HK-2 (cell line): ENCODE measurements around the gene DKK3.
A peak's percentile ranks its signal among the peaks of the same experiment; 100 is the strongest.
"Not testable (repeated sequence)": the region's sequence is repeated elsewhere in the genome, so short reads cannot be mapped to it uniquely, and the experiment has no call there.

Experiments used
- DNase-seq: peaks from one replicate; pipeline ENCODE4 v3.0.0-alpha.2; 2018; ENCODE audit not compliant: unreplicated experiment

DKK3 gene

DNA sequence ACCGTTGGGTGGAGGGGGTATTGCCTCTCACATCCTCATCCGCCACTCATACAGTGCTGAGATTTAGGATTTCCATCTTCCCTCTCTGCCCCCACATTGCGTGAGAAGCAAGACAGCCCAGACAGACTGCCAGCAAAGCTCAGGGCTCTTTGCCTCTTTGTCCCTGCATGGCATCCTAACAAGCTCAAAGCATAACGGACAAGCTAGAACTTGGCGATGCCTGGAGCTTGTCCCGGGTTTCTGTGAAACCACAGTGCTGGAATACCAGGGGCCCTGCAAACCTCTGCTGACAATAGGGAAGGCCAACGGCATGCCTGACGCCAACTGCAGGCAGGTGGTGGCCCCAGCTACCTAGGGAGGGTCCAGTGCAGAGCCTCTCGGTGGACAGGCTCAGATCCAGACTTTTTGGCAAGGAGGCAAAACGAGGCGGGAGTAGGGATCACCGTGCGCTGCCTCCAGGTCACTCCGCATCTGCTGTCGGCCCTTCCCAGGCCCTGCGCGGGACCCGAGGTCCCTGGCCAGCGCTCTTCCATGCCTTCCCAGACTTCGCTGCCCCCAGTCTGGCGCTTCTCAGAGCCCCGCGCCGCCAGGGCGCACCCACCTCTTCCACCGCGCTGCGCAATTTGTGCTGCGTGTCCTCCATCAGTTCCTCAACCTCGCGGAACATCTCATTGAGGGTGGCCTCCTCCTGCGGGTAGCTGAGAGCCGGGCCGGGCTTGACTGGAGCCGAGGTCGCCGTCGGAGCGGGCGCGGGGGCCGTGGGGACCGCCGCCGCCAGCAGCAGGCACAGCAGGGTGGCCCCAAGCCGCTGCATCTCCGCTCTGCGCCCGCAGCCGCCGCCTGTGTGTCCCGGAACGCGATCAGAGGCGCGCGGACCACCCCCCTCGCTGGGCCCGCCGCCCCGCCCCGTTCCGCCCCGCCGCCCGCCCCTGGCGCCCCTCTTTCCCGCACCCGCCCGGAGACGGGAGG, at the start of gene DKK3:
Gene DKK3, minus strand, starts transcription at position 858 of the 969 bp plus-strand sequence. Its CDS starts 44 bp downstream, at position 814.
- DNase-seq, result no peak

DNA sequence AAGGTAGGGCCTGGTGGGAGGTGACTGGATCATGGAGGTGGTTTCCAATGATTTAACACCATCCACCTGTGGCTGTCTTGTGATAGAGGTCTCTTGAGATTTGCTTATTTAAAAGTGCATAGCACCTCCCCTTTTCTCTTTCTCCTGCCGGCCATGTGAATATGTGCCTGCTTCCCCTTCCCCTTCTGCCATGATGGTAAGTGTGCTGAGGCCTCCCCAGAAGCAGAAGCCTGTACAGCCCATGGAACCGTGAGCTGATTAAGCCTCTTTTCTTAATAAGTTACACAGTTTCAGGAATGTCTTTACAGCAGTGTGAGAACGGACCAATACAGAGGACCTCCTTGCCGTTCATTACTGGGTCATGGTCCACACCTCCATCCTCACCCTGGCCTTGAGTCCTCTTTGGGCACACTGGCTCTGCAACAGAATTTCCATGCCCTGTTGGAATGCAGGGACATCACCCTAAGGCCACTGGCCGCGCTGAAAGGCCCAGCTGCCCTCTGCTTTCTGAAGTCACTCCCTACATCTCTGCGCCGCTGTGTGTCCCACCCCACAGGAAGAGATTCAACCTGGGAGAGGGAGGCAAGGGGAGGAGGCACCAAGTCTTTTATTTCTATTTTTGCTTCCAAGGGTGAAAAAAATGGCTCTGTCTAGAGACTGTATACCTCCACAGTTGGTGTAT, 49.0 kb upstream of the DKK3 start:
- no peak for DNase-seq

DNA sequence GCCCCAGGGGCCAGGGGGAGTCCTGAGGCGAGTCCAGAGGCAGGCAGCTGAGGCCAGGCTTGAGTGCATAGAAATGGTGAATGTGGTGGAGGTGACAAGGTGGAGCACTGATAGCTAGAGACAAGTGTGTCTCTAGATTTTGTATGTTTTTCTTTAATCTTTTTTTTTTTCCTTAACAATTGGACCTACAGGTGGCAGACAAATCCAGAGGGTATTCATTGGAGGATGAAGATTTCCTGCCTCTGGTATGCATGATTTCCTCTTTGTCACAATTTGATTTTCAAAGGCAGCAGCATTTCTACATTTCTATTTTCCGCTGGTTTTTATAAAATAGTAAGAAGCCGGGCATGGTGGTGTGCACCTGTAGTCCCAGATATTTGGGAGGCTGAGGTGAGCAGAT, 47.7 kb upstream of the DKK3 start:
- no peak for DNase-seq

DNA sequence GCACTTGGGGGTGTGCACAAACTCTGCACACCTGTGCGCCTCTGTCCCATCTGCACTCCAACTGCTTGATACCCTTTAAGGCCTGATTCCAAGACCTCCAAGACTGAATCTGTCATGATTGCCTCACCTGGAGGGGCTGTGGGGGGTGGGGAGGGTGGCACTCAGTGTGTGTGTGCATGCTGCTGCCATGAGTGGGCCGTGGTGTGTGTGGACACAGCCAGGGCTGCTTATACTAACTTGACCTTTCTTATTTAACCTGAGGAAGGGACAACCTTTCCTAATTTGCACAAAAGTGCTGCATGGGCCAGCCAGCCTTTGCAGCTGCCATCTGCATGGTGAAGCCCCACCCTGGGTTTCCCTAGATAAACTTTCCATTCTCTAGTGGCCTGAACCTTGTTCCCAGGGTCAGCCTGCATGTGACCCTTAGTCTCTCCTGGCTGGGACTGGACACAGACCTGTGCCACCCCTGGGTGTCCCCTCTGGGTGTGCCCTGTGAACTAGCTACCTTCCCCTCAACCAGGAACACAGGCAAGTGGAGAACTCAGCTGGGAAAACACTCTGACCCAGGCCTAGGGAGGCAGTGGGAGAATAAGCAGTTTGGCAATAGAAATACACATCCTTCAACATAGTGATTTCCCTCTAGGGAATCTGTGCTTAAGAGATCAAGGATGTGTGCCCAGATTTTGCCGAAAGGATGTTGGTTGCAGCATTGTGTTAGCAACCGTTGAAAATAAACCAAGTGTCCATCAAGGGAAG, 45.4 kb upstream of the DKK3 start:
- DNase-seq, result no peak

DNA sequence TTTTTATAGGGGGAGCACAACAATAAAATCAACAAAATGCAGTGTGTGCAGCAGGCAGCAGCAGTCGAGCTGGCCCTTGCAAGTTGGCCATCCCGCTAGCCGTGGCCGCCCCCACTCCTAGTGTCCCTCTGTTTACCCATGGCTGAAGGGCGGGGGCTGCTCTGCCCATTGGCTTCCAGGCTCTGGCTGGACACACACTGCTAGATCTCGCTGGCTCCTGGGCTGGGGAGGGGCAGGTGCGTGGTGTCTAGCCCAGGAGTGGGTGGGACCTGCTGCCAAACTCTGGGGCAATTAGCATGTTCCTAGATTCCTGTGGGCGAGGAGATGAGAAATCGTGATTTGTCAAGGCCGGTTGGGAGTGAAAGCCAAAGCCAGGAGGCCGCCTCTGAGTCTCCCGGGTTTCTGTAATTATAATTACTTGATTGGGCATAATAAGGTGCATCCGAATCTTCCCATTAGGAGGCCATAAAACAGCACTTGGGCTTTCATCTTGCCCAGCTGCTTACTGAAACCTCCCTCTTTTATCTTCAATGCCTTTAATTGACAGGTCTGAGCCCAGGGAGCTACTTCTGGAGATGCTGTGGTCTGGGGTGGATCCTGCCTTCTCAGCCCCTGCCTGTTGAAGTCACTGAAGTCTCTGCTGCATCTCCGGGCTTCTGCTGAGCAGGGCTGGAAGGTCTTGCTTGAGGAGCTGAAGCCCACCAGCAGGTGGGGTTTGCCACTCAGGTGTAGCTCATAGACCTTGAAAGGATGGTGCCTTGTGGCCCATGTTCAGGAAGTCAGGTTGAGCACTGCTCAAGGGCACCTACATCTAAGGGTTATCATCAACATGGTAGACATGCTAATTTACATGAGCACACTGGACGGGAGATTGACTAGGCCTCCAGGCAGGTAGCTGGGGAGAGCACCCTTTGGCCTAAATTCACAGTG, 44.5 kb upstream of the DKK3 start:
- DNase-seq, result no peak

DNA sequence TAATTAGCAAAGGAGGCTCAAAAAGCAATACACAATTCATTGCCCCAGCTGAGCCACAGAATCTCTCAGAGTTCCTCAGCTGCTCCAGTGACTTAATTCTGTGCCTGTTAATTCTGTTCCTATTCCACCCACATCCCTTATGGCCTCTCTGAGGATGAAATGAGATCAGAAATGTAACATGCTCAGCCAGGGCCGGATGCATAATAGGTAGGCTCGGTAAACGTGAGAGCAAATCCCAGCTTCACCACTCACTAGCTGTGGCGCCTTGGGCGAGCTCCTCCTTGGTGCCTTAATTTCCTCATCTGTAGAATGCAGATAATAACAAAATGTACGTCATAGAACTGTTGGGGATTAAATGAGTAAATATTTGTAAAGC, 42.8 kb upstream of the DKK3 start:
- no peak for DNase-seq

DNA sequence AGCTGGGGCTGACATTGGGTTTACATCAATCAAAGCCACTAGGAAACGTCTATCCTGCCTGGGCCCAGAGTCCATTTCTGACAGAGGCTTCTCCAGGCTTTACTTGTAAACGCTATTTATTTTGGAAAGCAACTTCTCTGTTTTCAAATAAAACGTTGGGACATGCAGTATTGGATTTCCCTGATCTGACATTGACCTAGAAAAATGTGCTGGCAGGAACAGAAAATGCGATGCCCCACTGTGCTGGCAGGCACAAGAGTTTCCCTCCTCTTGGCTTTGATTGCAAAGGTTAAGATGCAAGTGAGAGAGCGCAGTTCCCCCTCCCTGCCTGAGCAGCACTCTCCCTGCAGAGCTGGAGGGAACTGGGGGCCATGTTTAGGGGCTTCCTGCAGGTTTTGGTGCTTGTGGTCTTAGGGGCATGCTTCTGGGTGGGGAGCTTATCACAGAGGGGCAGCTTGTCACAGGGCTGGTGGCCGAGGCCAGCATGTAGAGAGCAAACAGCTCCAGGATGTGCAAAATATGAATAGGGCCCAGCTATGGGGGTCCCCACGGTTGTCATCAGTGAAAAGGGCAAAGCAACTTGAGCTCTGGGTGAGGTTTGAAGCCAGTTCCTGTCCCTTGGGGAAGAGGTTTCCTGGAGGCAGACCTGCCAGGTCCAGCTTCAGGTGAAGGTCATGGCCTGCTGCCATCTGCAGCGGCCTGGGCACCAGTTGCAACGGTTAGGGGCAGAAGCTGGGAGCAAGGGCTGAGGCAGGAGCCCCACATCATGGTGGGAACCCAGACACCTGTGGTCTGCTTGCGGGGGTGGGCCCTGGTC, 42.3 kb upstream of the DKK3 start:
- DNase-seq, result no peak

DNA sequence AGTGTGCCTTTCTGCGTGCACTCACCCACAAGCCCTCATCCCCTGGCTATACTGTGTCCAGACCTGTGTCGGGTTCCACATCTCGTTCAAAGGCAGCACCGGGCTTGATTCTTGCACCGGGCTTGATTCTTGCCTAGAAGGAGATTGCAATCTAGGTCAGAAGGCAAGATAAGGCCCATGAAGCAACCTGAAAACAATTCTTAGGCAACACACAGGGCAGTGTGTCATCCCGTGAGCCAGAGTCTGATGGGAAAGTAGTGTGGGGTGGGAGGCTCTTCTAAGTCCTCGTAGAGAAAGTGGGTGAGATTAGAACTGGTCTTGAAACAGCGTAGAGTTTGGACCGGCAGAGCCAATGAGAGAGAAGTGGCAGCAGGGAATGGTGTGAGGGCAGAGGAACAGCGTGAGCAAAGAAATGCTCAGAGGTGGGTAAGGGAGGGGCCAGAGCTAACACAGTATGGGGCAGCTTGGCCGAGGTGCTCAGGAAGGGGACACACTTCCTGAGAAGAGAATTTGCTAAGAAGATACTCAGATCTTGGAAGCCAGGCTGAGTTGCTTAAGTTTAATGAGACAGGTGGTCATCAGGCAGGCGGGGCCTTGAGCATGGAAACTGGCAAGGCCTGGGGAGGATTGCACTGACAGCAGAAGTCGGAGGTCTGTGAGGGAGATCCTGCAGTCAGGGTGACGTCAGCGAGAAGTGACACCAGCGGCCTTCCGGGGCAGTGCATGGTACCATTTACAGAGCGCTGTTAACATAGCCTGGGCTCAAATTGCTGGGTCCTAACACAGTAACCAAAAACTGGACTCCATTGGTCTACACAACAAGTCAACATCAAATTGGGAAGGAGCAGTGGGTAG, 40.7 kb upstream of the DKK3 start:
- no peak for DNase-seq

DNA sequence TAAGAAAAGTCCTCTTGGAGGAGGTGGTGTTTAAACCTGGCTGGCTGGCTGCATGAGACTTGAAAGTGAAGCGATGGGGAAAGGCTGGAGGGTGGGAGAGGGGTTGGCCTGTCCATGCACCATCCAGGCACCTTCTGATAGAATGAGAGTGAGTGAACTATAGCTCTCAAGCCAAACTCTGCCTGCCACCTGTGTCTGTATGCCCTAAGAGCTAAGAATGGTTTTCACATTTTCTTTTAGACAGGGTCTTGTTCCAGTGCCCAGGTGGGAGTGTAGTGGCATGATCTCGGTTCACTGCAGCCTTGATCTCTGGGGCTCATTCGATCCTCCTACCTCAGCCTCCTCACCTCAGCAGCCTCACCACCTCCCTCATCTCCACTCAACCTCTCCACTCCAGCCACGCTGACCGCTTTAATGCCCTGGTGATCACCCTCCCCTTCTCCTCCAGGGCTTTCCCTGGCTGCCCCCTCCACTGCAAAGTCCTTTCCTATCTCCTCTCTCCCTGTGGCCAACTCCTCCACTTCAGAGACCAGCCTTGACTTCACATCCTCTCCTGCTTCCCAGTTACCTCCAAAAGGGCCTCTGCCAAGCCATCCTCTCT, 38.3 kb upstream of the DKK3 start:
- no peak for DNase-seq

DNA sequence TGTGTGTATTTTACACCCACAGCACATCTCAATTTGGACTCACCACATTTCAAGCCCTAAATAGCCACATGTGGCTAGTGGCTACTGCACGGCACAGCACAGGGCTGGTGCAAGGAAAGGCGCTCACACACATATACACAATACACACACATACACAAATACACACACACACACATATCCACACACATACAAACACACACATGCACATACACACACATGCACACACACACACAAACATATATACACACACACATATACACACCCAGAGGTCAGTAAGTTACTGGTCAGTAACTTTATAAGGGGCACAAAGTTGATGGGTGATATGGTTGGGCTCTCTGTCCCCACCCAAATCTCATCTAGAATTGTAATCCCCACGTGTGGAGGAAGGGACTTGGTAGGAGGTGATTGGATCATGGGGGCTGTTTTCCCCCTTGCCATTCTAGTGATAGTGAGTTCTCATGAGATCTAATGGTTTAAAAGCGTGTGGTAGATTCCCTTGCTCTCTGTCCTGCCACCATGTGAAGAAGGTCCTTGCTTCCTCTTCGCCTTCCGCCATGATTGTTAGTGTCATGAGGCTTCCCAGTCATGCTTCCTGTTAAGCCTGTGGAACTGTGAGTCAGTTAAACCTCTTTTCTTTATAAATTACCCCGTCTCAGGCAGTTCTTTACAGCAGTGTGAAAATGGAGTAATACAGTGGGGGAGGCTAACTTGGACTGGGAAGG, 37.6 kb upstream of the DKK3 start:
- DNase-seq, result no peak

DNA sequence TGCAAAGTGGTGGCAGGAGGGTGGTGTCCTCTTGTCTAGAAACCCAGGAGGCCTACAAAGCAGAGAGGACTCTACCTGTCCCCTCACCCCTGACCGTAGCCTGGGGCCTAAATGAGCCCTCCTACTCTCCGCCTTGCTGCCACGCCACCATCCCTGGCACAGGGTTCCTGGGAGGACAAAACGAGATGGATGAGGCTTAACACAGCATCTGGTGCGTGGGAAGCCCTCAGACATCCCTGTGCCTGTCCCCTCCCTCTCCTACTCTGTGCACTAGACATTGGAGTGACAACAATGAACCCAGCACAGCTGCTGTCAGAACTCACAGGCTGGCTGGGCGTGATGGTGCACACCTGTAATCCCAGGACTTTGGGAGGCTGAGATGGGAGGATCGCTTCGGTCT, 36.4 kb upstream of the DKK3 start:
- no peak for DNase-seq

DNA sequence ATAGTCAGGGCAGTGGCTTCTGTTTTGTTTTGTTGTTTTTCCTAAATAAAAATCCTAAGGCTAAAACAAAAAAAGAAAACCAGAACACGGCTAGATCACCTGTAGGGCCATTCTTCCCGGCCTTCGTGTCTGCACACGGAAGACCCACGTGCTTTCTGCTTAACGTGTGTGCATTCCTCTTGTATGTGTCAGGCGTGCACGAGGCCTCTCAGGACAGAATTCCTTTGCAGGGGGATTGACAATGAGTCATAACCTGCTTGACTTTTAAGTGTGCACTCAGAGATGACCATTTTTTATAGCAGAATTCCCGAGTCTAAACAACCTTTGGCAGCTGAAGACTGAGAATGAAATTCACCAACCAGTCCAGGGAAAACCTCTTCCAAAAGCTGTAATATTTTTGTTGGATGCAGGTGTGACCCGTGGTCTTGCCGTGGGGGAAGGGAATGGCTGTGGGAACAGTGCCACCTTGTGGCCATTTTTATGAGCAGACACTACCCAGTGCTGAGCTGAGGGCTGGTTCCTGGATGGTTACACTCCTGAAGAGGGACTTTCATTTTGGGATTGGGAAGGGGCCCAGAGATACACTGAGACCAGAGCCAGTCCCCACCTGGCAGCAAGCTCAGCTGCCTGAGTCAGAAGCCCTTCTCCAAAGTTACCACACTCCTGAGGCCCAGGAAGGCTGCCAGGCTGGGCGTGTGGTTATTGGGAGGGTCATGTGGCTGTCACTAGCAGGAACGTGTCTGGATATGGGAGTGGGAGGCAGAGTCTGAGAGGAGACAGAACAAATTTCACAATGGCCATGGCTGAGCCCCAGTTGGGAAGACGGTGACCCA, 35.7 kb upstream of the DKK3 start:
- peak; percentile 77 for DNase-seq

DNA sequence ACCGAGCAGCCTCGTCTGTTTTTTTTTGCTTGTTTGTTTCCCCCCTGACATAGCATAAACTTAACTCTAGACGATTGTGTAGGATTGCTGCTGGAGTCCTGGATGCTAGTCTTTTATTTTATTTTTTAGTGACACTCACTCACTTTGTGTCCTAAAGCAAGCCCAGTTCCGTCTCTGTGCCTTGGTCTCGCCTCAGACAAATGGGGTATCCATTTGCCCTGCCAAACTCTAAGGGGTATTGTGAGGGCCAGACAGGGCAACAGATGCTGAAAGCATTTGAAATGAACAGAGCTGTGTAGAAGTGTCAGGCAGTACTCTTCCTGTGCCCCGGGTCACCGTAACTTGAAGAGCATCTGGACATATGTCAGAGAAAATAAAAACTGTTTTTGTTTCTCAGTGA, 34.8 kb upstream of the DKK3 start:
- DNase-seq, result no peak

DNA sequence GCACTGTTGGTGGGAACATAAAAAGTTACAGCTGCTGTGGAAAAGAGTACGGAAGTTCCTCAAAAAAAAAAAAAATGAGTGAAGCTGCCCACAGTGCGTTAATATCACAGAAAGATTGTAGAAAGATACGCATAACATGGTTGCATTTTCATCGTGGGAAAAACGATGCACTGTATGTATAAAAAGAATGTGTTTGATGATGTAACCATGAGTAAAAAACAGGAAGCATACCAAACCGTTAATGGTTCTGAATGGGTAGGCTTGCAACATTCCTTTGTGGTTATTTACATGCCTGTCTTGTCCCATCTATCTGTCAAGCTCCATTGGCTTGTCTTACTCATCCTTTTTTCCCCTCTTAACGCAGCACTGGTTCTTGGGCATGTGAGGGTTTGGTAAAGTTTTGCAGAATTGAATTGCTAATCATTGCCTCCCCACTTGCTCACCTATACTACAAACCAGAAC, 33.8 kb upstream of the DKK3 start:
- peak; percentile 44 for DNase-seq

DNA sequence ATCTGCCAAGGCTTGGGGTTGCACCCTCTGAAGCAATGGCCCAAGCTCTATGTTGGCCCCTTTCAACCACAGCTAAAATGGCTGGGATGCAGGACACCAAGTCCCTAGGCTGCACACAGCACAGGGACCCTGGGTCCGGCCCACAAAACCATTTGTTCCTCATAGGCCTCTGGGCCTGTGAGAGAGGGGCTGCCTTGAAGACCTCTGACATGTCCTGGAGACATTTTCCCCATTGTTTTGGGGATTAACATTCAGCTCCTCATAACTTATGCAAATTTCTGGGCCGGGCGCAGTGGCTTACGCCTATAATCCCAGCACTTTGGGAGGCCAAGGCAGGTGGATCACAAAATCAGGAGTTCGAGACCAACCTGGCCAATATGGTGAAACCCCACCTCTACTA, 32.3 kb upstream of the DKK3 start:
- not testable (repeated sequence) for DNase-seq

DNA sequence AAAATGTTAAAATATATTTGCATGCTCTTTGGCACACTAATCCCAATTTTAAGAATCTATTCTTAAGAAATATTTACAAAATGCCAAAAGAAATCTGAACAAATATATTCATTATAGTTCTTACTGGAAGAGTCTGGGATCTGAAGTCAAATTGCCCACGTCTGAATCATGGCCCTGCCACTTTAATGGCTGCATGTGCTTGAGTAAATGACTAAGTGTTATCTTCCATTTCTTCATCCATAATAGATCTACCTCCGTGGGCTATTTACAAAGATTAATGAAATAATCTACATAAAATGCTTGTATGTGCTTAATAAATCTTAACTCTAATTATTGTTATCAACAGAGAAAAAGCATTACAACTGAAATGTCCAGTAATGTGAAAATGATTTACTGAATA, 24.5 kb upstream of the DKK3 start:
- DNase-seq, result no peak

DNA sequence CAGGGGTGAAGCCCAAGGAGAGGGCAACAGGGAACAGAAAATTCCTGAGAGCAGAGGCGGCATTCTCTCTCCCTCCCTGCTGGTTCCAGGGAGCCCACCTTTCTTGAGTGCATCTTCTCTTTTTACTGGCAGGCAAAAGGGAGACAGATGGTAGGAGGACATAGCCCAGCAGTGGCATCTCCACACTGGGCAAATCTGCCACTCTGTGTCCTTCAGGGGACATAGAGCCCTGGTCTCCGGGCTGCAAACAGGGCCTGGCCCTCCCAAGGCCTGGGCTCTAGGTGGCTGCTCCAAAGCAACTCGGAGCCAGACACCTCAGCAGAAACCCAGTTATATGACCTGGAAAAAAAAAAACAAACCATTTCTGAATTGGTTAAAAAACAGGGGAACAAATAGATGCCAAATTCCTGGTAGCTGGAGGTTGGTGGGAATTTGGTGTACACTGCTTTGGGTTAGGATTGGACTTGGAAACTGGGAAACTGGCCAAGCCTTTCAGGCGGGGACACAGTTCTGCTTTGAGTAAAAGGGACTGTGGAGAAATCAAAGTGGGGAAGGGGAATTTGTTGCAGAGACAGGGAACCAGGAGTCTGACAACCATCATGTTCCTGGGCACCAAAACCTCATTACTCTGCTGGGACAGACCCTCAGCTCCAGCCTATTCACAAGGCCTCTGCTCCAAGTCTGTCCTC, 23.6 kb upstream of the DKK3 start:
- DNase-seq, result no peak
